T-helper 2 cell (primary cell): ENCODE measurements around the gene SNRNP48.

Experiments
- DNase-seq, 5 experiments: peaks; one replicate each; pipeline versions ENCODE4 v3.0.0 to v3.0.0-alpha.2; 2012 to 2022

SNRNP48 gene

GRCh38 chr6:7644417-7644816 is 54.4 kb downstream of the SNRNP48 start:
- no peak for DNase-seq

GRCh38 chr6:7646394-7646793 is 56.4 kb downstream of the SNRNP48 start:
- peak in 1 of 5 experiments; percentile 59 for DNase-seq

GRCh38 chr6:7647504-7647903 is 57.5 kb downstream of the SNRNP48 start:
- DNase-seq: peak in 1 of 5 experiments; percentile 80

GRCh38 chr6:7649037-7649810 is 59.2 kb downstream of the SNRNP48 start:
- no peak for DNase-seq

- DNase-seq: no peak
Observed at GRCh38 chr6:7650878-7651277, 60.9 kb downstream of the SNRNP48 start.

- no peak for DNase-seq
Observed at GRCh38 chr6:7652957-7653356, 63.0 kb downstream of the SNRNP48 start.

- DNase-seq: no peak
Observed at GRCh38 chr6:7656355-7656754, 66.4 kb downstream of the SNRNP48 start.

GRCh38 chr6:7658543-7658942 is 68.5 kb downstream of the SNRNP48 start:
- no peak for DNase-seq

- DNase-seq: no peak
Observed at GRCh38 chr6:7661364-7661763, 71.4 kb downstream of the SNRNP48 start.
